ENCODE results near the gene MBOAT1.

MBOAT1 gene

DNA sequence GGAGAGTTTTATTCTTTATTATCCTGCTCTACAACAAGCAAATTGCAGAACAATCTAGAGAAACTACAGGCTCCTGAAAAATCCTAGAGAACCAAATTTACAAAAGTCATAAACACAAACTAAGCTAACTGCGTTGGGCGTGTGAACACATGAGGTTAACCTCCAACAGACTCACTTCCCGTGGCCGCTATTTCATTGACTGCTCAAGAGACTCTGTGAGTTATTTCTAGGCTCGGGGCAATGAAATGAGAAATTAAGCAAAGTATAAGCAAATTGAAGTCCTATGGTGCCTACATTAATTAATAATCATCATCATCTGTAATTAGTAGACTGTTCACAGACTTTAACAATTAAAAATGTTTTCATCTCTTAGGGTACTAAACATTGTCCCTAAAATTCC is 100.0 kb downstream of the MBOAT1 start:
- FAIRE-seq, result no peak
- DNase-seq (ENCODE audit: insufficient read length, low spot score), result no peak

DNA sequence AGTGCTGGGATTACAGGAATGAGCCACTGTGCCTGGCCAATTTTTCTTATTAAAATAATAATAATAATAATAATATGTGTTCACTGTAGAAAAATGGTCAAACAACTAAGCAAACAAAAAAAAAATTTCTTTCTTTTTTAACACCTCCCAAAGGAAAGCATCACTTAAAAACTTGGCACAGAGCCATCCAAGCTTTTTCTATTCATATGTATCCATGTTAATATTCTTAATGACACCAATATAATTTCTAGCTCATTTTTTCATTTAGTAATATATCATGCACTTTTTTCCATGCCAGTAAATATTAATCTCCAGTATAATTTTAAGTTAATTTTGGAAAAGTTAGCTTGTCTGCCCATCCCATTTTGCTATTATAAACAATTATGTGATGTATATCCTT is 101.8 kb downstream of the MBOAT1 start:
- FAIRE-seq (no peak), DNase-seq (ENCODE audit: insufficient read length, low spot score) (no peak)

DNA sequence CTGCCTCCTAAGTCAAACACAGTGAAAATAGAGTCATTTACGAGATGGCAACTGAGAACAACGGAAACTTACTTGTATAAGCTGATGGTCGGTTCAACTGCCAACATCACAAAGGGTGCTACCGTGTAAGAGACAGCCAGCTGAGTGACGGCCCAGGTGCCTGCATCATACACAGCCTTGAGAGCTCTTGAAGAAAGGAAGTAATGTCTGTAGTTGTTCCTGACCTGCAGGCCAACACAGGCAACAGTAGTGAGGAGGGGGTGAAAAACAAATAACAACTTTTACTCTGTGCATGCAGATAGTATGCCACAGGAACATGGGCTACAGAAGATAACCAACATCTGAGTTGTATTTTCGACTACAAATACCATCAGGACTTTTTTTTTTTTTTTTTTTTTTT is 102.7 kb downstream of the MBOAT1 start:
- DNase-seq (ENCODE audit: insufficient read length, low spot score) (no peak), FAIRE-seq (no peak)

GRCh38 chr6:20105838-20106237 is 106.4 kb downstream of the MBOAT1 start:
- FAIRE-seq, result no peak
- no peak for DNase-seq (ENCODE audit: insufficient read length, low spot score)

- FAIRE-seq, result no peak
Observed at GRCh38 chr6:20104696-20105095, 107.6 kb downstream of the MBOAT1 start.

GRCh38 chr6:20102397-20103073 is 109.7 kb downstream of the MBOAT1 start:
- FAIRE-seq (no peak), DNase-seq (ENCODE audit: insufficient read length, low spot score) (no peak)

More at GRCh38 chr6:20104696-20105095, 107.6 kb downstream of the MBOAT1 start:
- DNase-seq (ENCODE audit: insufficient read length, low spot score), result no peak

DNA sequence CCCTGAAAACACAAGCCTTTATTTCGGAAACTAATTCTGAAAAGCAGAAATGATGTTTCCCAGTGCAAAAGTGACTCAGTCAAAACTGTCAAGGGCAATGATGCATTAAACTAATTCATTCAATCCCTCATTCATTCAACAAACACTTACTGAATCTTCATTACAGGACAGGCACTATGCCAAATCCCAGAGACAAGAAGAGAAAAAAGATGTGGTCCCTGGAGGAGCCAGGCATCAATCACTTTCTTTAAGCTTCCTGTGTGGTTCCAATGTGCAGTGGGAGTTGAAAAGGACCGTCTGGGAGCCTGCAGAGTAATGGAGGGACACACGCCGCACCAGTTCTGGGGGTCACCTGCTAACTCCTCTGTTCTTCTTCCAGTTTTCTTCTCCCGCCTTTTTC is 113.1 kb downstream of the MBOAT1 start:
- DNase-seq (ENCODE audit: insufficient read length, low spot score) (no peak), FAIRE-seq (no peak)

DNA sequence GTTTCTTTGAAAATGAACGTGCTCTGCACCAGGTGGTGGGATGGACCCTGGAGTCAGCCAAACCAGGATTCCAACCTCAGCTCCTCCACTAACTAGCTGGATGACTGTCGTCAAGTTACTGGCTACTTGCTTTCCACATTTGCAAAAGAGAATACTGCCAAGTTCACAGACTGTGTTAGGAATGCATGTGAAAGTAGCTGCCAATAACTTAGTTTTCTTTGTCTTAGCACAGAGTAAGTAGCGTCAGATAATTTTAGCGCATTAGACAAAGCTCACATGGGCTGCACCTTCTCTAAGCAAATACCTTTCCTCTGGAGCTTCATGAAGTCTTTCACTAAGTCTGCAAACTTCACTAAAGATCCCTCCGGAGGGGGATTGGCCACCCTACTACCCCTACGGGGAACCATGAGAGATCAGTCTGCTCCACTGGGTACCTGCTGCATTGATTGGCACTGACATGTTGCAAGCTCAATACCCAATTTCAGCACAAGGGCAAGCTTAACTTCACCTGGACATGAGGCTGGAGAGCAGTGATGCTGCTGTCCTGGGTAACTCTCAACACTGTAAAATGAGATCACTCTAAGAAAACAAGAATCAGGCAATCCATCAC is 113.9 kb downstream of the MBOAT1 start:
- no peak for FAIRE-seq
- DNase-seq (ENCODE audit: insufficient read length, low spot score), result no peak

DNA sequence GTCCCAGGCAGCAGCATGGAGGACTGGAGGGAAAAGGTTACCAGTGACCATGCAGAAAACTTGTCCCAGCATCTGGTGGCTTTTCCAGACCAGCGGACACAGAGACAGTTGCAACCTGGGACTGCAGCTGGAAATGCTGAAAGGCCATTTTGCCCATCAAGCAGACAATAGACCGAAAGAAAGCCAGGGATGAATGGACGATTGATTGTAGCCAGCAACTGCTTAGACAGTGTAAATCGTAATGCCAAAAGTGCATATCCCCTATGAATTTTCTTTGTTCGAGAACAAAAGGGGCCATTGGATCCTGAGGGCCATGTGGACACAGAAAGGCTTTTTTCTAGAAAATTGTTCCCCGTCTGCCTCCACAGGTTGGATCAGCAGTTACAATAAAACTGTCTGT is 115.7 kb downstream of the MBOAT1 start:
- FAIRE-seq (no peak), DNase-seq (ENCODE audit: insufficient read length, low spot score) (no peak)

DNA sequence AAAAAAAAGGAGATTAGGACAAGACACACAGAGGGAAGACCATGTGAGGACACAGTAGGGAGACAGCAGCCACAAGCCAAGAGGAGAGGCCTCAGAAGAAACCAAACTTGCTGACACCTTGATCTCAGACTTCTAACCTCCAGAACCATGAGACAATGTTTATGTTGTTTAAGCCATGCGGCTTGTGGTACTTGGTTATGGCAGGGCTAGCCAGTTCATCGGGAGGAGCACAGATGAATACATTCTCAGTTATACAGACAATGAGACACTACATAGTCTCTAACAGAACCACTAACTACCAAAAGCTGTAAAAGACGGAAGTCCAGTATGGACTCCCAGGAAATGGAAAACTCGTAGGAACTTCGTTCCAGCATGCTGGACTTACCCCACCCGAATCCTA is 116.8 kb downstream of the MBOAT1 start:
- no peak for FAIRE-seq
- no peak for DNase-seq (ENCODE audit: insufficient read length, low spot score)

- FAIRE-seq (peak; percentile 89), DNase-seq (ENCODE audit: insufficient read length, low spot score) (no peak)
Observed at GRCh38 chr6:20092071-20092566, 120.2 kb downstream of the MBOAT1 start.

- DNase-seq (ENCODE audit: insufficient read length, low spot score) (no peak), FAIRE-seq (no peak)
Observed at GRCh38 chr6:20086992-20087391, 125.3 kb downstream of the MBOAT1 start.

DNA sequence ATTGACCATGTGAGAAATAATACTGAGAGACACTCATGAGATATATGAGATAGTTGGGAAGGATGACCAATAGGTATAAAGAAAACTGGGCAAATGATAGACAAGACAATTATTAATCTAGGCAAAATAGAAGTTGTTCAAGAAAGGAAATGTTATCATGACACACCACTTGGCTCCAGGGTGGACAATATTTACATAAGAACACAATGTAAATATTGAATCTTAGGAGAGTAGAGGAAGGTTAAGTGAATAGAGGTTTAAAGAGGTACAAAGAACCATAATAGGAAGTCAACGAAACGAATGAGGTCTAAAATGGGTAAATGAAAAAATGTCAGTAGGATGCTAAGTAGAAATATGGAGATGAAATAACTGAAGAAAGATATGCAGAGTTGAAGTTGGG is 126.5 kb downstream of the MBOAT1 start:
- DNase-seq (ENCODE audit: insufficient read length, low spot score), result no peak
- no peak for FAIRE-seq

DNA sequence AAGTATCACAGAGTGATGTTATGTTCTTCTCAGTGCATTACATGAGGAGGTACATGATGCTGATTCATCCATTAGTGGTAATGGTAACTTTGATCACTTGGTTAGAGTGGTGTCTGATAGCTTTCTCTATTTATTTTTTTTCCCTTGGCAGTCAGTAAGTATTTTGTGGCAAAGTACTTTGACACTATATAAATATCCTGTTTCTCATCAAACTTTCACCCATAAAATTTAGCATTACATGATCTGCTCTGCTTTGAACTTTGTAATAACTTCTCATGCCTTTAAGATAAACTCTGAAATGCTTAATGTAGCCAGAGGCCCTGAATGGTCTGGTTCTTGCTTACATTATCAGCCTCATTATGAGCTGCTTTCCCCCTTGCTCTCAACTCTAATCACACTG is 127.9 kb downstream of the MBOAT1 start:
- no peak for FAIRE-seq
- DNase-seq (ENCODE audit: insufficient read length, low spot score), result no peak

GRCh38 chr6:20071998-20072397 is 140.3 kb downstream of the MBOAT1 start:
- DNase-seq (ENCODE audit: insufficient read length, low spot score) (no peak), FAIRE-seq (no peak)

DNA sequence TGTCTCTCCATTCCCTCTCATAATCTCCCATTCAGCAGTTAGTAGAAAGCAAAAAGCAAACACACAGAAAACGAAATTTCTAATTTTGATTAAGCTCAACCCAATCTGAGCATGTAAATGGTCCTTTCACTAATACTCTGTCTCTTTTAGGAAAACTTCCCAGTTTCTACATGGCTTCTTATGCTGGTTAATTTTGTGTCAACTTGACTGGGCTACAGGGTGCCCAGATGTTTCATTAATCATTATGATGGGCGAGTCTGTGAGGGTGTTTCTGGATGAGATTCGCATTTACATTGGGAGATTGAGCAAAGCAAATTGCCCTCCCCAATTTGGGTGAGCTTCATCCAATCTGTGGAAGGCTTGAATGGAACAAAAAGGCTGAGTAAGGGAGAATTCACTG is 142.2 kb downstream of the MBOAT1 start:
- FAIRE-seq (no peak), DNase-seq (ENCODE audit: insufficient read length, low spot score) (no peak)

DNA sequence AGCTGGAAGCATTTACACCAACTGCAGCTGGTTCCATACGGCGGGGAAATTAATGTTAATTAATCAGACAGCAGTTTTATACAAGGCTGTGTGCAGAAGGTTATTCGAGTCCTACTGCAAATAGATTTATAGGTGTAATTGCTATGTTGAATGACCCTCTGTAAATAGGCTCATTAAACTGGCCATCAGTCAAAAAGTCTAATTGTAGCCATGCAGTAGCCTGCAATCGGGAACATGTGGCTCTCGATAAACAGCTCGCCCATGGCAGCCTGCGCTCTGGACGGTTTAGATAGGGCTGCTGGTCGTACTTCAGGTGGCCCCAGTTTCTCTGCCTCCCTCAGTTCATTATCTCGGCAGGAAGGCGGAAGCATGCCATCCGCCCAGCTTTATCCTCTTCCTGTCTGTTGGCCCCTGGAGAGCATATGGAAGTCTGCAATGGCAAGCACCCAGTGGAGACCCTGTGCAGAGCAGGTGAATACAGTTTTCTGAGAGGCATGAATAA is 143.2 kb downstream of the MBOAT1 start:
- FAIRE-seq (no peak), DNase-seq (ENCODE audit: insufficient read length, low spot score) (no peak)

GRCh38 chr6:20068421-20068988 is 143.8 kb downstream of the MBOAT1 start:
- DNase-seq (ENCODE audit: insufficient read length, low spot score) (no peak), FAIRE-seq (no peak)

- DNase-seq (ENCODE audit: insufficient read length, low spot score) (no peak), FAIRE-seq (peak; percentile 47)
Observed at GRCh38 chr6:20061952-20062351, 150.3 kb downstream of the MBOAT1 start.

GRCh38 chr6:20060252-20060651 is 152.0 kb downstream of the MBOAT1 start:
- DNase-seq (ENCODE audit: insufficient read length, low spot score) (no peak), FAIRE-seq (no peak)

DNA sequence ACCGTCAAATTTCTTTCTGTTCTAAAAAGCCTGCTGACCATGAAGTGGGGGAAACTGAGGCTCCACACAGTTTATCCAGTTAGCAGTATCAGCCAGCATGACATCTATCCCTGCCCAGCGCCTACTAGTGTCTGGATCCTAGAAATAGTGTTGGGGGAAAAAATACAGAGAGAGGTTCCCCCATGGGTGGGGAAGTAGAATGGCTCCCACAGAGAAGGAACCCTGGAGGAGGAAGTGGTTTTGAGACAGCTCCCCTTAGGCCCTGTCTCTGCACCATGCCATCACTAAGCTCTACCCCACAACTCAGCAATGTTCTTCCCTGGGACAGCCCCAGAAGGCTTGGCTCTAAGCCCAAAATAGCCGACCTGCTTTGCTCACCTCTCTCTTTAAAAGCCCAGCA is 153.4 kb downstream of the MBOAT1 start:
- no peak for FAIRE-seq
- no peak for DNase-seq (ENCODE audit: insufficient read length, low spot score)
